Measurements from ENCODE around the gene SMAD2. TPM values are rescaled to one million over a fixed set of nuclear protein-coding genes. Genes with fewer than 3 reads are reported as not detected.
A peak's percentile ranks its signal among the peaks of the same experiment; 100 is the strongest.

The SMAD2 gene
- total and polyA plus RNA-seq, 2 experiments from 2014 or later: 58.5 to 108 TPM

DNA sequence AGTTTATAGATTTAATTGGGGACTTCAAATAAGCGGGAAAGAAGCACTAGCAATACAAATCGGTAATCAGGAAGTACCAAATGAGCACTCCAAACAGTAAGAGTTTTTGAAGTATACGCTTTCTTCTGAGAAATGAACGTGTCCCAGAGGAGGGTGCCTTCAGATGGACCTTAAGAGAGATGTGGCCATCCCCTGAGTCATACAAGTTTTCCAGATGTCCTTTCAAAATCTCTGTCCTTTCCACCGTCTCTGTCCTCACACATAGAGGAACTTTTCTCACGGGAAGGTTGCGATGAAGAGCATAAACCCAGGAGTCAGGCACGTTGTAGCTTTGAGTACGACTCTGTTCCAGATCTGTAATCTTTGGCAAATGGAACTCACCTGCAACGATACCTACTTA lies 1.7 kb upstream of the SMAD2 start:
- Histone ChIP-seq H3K4me1 (ENCODE audit: insufficient read depth) (peaks cover 6% of the 10 kb centered on the region), H3K4me2 (peak overlapping the region; percentile 77), H3K9me3 (ENCODE audit: low read depth) (no peaks in the 10 kb centered on the region), H3K36me3 (replicated peaks; ENCODE audit: insufficient read depth, low read depth) (no peaks in the 10 kb centered on the region), H3K27ac (peak overlapping the region; percentile 99), H2AFZ (peak overlapping the region; percentile 56), H3K4me3 (no peak overlapping the region), H3K79me2 (peaks cover 25% of the 10 kb centered on the region), H3K9me2 (replicated peaks; ENCODE audit: insufficient read depth) (no peaks in the 10 kb centered on the region), H3K27me3 (no peaks in the 10 kb centered on the region), H4K20me1 (ENCODE audit: insufficient read depth, poor library complexity, severe bottlenecking) (peaks cover 25% of the 10 kb centered on the region)
- DNase-seq (ENCODE audit: low spot score): no peak
- WGBS (ENCODE audit: low lambda C conversion rate, missing lambda C conversion rate): 78% methylated on average over 10 of the region's 10 CpGs
- TF ChIP-seq CTCF (IDR thresholded peaks at IDR 0.05; ENCODE audit: poor library complexity): no peak
- TF ChIP-seq EZH2phosphoT487 (IDR thresholded peaks at IDR 0.05; ENCODE audit: low read depth, severe bottlenecking, unreplicated experiment): no peak
- no peak for TF ChIP-seq EZH2 (IDR thresholded peaks at IDR 0.05; ENCODE audit: borderline replicate concordance)

DNA sequence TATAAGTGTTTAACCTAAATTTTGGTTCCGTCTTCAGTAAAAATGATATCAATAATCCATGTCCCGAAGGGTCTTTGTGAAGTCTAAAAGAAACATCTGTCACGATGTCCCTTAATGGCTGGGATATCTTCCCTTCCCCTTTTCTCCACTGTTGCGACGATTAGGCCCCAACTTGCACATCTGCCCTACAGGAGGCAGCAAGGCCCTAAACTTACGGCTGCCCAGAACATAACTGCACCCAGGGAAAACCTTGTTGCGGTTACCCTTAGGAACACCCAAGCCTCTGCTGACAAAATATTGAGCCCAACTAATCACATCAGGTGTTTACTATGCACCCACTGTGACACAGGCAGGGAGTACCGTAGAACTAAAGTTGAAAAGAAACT lies 1.3 kb upstream of the SMAD2 start:
- peak; percentile 40 for DNase-seq (ENCODE audit: low spot score)
- no peak for TF ChIP-seq EZH2phosphoT487 (IDR thresholded peaks at IDR 0.05; ENCODE audit: low read depth, severe bottlenecking, unreplicated experiment)
- no peak for TF ChIP-seq EZH2 (IDR thresholded peaks at IDR 0.05; ENCODE audit: borderline replicate concordance)
- TF ChIP-seq CTCF (IDR thresholded peaks at IDR 0.05; ENCODE audit: poor library complexity): no peak
- Histone ChIP-seq H3K36me3 (replicated peaks; ENCODE audit: insufficient read depth, low read depth) (no peaks in the 10 kb centered on the region), H3K9me2 (replicated peaks; ENCODE audit: insufficient read depth) (no peaks in the 10 kb centered on the region), H3K27me3 (no peaks in the 10 kb centered on the region), H3K79me2 (peaks cover 30% of the 10 kb centered on the region), H3K4me2 (peak overlapping the region; percentile 77), H2AFZ (peak overlapping the region; percentile 56), H3K9me3 (ENCODE audit: low read depth) (no peaks in the 10 kb centered on the region), H3K4me3 (peak overlapping the region; percentile 36), H3K4me1 (ENCODE audit: insufficient read depth) (peaks cover 11% of the 10 kb centered on the region), H3K27ac (peak overlapping the region; percentile 99), H4K20me1 (ENCODE audit: insufficient read depth, poor library complexity, severe bottlenecking) (peaks cover 29% of the 10 kb centered on the region)
- 21% methylated on average over 8 of the region's 8 CpGs for WGBS (ENCODE audit: low lambda C conversion rate, missing lambda C conversion rate)

DNA sequence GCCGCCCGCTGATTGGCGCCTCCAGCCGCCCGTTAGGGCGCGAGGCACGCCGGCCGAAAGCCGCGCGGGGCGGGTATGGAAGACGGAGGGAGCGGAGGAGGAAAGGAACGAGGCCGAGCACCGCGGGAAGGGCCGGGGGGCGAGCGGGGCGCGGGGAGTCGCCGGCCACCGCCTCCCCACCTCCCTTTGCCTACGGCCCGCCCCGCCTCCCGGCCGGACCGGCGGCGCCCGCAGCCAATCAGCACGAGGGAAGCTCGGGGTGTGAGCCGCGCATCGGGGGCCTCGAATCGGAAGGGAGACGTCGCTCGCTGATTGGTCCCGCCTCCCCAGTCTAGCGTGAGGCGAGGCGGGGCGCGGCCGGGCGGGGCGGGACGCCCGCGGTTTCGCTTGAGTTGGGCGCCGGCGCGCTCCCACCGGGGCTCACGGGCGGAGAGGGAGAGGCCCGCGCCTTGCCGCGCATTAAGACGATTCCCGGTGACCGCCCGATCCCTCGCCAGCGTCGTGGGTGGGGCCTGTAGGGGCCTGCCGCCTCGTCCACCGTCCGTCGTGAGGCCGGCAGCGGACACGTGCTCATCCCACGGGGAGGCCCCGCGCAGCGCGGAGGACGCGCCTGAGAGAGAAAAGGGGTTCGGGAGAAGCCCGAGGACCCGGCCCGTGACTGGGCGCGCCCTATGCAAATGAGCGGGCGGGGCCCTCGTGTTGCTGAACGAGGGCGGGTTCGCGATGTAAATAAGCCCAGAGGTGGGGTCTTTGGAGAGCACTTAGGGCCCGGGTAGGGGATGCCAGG lies 665 bp upstream of the SMAD2 start:
- peak overlapping the region; percentile 77 for H3K4me2 ChIP-seq
- DNase-seq (ENCODE audit: low spot score): peak; percentile 98
- no peaks in the 10 kb centered on the region for H3K9me3 ChIP-seq (ENCODE audit: low read depth)
- H2AFZ ChIP-seq: peak overlapping the region; percentile 56
- no peaks in the 10 kb centered on the region for H3K9me2 ChIP-seq (replicated peaks; ENCODE audit: insufficient read depth)
- H4K20me1 ChIP-seq (ENCODE audit: insufficient read depth, poor library complexity, severe bottlenecking): peaks cover 35% of the 10 kb centered on the region
- no peaks in the 10 kb centered on the region for H3K36me3 ChIP-seq (replicated peaks; ENCODE audit: insufficient read depth, low read depth)
- H3K79me2 ChIP-seq: peaks cover 36% of the 10 kb centered on the region
- WGBS (ENCODE audit: low lambda C conversion rate, missing lambda C conversion rate): 1% methylated on average over 33 of the region's 107 CpGs
- no peaks in the 10 kb centered on the region for H3K27me3 ChIP-seq
- H3K4me1 ChIP-seq (ENCODE audit: insufficient read depth): peaks cover 16% of the 10 kb centered on the region
- peak overlapping the region; percentile 99 for H3K27ac ChIP-seq
- no peak for TF ChIP-seq EZH2phosphoT487 (IDR thresholded peaks at IDR 0.05; ENCODE audit: low read depth, severe bottlenecking, unreplicated experiment)
- no peak for TF ChIP-seq CTCF (IDR thresholded peaks at IDR 0.05; ENCODE audit: poor library complexity)
- no peak for TF ChIP-seq EZH2 (IDR thresholded peaks at IDR 0.05; ENCODE audit: borderline replicate concordance)
- H3K4me3 ChIP-seq: peak overlapping the region; percentile 36
